Iris pigment epithelial cell (primary cell): ENCODE measurements around the gene SPTLC3.

Experiments
- DNase-seq: peaks from one replicate; pipeline ENCODE4 v3.0.0-alpha.2; 2011; ENCODE audit warnings: low read depth

SPTLC3 gene

DNA sequence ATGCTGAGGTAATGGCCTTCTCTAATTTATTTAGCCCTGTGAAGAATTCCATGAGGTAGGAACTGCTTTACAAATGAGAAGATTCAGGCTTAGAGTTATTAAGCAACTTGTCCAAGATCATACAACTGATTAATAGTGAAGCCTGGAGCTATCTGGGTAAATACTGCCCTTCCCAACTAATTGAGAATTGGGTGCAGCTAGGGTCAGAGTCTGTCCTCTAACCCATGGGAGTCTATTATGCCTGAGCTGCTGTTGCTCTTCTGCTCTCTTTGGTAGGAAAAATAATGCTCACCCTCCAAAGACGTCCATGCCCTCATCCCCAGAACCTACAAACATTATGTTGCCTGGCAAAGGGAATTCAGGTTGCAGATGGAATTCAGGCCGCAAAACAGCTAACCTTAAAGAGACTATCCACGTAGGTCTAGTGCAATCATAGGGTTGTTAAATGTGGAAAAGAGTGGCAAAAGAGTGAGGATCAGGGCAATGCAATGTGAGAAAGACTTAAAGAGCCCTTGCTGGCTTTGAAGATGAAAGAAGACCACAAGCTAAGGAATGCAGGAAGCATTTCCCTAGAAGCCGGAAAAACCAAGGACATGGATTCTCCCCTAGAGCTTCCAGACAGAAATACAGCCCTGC lies 90.1 kb downstream of the SPTLC3 start:
- DNase-seq: no peak

DNA sequence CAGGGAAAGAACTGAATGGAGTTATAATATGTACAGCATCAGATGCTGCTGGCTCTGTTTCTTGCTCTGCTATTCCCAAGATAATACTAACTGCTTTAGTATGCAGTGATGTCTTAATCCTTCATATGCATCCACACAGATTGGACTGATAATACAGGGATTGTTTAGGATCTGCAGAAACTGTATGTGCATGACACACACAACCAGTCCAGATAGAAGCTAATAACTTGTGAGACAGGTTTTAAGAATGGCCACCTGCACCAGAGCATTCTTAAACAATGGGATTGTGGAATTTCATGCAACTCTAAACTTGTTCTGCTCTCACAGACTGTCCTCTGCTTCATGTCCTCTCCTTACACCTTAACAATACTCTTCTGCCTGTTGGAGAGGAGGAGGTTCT lies 90.9 kb downstream of the SPTLC3 start:
- DNase-seq: no peak

DNA sequence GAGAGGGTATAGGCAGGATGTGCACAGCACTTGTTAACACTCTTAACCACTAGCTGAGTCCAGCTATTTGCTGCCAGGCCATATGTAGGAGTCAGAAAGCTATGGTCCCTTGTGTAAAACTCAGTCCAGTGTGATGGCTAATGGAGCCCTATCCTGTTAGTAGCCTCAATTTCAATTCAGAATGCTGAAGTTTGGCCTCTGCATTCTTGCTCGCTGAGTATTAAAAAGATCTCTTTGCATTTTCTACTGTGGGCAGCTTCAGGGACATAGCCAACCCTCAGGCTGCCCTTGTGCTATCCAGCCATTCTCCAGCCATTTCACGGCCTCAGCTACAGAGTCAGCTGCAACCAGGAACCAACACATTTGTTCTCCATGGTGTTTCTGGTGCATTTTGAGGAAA lies 92.5 kb downstream of the SPTLC3 start:
- DNase-seq: no peak

DNA sequence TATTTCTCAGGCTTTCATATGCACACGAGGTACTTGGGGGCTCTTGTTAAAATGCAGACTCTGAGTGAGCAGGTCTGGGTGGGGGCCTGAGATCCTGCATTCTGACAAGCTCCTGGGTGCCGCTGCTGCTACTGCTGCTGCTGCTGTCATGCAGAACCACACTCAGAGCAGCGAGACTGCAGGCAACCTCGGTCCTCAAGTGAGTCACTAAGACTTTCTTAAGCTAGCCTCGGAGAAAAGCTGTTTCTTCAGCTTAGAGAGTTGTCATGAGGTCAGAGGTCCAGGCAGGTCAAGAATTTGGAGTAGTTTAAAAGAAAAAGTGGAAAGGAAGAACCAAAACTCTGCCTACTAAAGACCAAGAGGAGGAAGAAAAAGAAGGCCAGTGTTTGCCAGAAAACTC lies 92.9 kb downstream of the SPTLC3 start:
- DNase-seq: peak; percentile 50

DNA sequence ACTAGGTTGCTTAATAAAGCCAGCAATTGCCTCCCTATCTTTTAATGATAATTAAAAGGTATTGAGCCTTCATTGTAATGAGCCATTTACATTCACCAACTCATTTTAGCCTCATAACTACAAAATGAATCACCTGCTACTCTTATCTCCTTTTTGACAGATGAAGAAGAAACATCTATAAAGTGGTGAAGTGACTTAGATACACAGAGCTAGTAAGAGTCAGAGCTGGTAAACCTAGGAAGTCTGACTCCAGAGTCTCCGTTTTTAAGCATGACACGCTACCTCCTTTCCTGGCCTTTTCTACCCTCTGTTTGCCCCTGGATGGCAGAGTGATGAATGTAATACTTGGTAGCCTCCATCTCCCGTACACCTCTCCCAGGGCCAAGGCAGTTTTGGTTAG lies 93.5 kb downstream of the SPTLC3 start:
- no peak for DNase-seq

DNA sequence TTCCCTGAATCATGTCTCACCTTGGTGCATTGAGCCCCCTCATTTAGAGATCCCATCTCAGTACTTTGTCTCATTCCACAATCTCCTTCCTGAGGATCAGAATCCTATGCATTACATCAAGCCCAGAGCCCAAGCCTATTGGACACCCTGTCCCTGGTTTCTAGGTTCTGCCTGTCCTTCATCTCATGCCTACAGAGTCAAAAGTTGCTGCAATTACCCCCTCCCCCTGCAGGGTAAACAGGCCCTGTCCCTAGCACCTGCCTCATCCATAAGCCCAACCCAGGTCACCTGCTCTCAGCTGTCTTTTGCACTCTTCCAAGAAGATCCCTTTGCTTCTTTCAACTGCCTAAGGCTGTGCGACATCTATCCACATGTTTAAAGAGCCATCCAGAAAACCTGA lies 93.9 kb downstream of the SPTLC3 start:
- DNase-seq: no peak

DNA sequence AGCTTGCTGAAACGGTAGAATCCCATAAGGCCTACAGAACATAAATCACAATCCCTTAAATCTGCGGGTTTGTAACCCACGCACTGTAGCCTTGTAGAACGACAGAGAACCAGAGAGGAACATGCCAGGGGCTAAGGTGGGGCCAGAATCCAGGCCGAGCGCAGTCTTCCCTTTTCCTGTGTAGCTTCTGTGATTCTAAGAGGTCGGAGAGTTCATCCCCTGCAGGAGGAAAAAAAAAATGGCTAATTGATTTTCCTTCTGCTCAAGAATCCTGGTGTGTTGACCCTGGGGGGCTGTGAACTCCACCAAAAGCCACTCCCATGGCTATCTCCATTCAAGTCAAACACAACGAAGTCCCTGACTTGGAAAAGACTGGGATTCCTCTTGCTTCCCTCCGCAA lies 96.3 kb downstream of the SPTLC3 start:
- no peak for DNase-seq

DNA sequence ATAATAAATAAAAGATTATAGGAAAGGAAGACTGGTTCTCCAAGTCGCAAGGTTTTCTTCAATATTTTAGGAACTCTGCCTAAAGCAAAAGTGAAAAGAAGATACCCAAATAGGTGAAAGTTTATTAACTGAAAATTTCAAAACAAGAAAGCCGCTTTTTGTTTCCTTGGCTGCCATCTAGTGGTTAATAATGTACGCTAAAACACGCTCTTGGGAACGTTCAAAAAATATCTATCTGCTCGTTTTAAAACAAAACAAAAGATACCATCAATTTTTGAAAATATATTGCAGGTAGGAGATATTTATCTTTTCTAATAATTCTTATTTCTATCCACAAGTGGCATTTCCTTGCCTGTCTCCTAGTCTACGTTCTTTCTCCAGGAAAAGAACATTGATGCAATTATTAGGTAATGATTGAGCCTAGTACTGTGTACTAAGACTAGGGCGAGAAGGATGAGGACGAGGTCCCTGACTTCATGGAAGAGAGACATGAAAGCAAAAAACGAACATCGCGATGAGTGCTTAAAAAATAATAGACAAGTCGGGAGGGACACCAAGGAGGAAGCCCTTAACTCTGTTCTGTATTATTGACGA lies 97.2 kb downstream of the SPTLC3 start:
- peak; percentile 36 for DNase-seq

DNA sequence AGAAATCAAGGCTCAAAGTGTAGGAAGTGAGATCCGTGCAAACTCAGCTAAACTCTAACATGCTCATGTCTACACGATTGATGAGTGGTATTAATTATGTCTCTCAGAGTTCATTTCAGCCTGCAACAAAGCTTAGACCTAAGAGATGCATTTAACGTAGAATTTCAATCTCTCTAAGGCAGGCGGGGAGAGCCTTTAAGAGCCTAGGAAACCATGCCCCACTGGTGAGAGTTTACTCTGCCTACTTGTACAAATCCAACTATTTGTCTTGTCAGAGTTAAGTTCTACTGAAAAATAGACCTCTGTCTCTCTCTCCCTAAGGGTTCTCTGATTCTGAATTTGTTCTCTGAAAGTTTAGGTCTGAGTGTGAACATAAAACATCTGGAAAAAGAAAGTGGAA lies 100.9 kb downstream of the SPTLC3 start:
- no peak for DNase-seq

DNA sequence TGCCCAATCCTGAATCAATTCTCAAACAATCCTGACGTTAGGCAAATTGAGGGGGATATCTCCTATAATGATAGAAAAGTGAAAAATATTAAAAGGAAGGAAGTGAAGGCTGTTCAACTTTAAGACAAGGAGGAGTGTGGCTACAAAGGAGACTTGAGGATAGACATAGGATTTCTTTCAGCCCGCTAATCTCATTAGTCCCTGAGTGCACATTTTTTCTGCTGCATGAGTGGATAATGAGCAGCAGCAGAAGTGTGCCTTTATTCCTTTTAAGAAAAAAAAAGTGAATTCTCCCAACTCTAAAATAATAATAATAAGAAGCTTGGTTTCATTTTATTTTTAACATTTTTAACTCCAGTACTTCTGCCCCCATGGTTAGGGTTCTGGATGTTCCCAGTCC lies 102.0 kb downstream of the SPTLC3 start:
- no peak for DNase-seq

DNA sequence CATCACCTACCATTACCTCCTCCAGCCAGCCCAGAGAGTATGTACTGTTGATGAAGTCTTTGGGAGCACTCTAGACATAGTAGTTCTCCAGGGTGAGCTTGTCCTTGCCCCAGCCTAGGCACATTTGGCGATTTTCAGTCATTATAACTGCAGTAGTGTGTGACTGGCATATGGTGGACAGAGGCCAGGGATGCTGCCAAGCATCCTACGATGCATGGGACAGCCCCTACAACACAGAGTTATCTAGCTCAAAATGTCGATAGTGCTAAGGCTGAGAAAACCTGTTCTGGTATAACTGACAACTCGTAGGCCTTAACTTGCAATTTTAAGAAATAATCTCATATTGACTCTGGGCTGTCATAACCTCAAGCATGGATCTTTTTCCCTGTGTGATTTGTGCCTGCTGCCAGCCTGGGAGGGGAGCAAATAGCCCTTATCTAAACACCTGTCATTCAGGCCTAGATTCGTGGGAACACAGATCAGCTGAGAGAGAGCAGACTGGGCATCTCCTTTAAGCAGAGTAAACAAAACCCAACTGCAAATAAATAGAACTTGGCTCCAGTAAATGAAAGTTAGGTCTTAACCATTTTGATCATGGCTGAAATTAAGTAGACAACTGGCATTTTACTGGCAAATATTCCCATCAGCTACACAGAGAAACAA lies 102.6 kb downstream of the SPTLC3 start:
- no peak for DNase-seq

DNA sequence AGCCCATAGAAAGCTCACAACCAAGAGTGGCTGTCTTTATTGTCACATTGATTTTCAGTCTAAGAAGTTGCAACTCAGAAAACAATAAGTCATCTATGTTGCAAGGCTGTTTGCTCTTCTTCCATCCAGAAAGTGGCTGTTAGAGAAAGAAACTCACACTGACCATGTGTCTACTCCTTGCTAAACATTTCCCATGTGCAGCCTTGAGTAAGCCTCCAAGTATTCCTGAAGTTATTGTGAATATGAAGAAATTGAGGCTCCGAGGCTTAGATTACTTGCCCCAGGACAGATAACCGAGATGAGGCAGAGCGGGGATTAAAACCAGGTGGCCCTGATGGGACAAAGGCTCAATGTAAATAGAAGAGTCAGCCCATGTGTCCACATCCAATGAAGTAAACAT lies 105.0 kb downstream of the SPTLC3 start:
- no peak for DNase-seq

DNA sequence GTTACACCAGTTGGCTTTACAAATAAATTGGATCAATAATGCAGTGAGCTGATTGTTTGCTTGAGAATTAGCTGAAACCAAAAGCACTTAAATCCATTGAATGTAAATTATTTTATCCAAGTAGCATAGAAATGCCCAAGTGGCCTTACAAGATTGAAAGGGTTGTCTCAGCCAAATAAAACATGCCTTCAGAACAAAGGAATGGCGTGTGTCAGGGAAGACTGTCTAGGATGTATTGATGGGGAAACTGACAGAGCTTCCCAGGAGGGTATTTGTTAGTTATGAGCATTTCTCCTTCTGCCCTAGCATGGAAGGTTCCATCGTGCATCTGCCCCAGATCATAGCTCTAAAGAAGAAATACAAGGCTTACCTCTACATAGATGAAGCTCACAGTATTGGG lies 108.4 kb downstream of the SPTLC3 start:
- no peak for DNase-seq

DNA sequence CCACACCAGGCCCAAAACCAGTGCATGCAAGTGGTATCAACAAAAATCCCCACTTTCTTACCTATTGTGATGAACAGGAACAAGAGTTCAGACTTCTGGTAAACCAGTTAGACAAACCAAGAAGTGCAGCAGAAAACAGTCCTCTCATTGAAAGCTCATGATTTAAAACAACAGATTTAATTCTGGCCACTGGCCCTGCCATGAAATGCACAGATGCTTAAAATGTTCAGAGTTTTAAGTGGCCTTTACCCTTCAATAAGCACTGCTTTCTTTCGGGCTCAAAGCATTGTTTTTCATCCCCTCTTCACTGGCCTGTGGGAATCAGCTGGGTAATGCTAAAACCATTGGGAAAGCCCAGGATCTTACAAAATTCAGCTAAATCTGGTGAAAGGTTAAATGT lies 109.9 kb downstream of the SPTLC3 start:
- no peak for DNase-seq

DNA sequence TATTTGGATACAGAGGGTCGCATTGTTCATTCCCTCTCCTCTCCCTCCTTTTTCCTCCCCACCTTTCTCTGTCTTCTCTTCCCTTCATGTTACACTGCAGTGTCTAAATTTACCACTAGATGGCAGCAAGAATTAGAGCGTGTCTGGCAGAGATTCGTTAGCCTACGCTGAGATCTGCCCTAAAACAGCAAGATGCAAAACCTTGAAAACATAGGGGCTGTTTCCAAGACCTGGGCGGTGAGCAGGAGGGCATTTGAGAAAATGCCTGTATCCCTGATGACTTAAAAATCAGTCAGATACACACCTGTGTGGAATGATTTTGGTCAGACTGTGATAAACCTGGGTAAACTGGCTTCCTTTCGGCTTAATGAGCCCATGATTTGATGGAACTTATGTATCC lies 110.8 kb downstream of the SPTLC3 start:
- peak; percentile 61 for DNase-seq

DNA sequence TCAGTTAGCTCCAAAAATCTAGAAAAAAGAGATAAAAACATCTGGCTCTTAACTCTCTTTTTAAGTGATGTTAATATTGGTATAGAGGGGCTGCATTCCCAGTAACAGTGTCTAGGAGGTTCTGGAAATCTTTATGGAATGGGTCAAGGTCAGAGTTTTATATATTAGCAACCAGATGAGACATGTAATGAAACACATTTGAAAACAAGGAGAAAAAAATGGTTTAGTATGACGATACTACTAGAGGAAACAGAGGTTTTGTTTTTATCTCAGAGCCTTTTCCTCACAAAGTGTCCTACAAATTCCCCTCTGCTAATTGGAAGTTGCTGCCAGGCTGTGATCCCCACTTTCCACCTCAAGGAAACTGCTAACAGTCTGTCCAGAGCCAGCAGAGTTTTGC lies 111.7 kb downstream of the SPTLC3 start:
- no peak for DNase-seq

DNA sequence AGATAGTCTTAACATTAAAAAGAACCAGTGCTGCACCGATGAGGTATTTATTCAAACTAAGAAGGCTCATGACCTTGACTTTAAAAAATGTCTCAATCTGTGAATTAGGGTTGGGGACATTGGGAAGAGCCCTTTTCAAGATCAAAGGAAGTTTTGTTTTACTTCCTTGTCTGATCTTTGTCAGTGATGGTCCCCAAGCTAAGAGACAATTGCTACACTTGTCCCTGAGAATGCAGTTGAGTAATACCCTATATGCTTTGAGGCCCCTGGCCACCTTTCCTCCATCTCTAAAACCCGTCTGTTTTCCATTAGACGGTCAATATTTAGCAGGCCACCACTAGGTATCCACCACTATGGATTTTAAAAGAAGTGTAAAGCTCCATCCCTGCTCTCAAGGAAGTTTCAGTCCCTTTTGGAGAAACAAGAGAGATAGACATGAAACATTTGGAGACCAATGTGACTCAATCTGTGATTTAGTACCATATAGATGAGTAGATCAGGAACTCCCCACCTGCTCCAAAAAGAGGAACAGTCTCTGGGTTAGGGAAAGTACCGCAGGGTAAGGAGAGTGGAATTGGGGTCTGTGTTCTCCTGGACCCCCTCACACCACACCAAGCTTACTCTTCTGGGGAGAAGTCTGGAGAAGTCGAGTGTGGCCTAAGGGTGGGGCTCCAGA lies 113.2 kb downstream of the SPTLC3 start:
- DNase-seq: no peak

DNA sequence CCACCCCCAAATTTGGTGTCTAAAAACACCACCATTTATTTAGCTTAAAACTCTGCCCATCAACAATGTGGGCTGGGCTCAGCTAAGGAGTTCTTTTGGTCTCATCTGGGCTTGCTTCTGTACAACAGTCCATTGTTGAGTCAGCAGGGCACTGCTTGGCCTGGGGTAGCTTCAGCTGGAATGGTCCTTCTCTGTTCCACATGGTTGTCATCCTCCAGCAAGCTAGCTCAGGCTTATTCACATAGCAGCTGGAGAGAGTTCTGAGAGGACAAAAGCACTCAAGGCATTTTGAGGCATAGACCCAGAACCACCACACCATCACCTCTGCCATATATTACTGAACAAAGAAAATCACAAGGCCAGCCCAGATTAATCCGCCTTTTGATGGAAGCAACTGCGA lies 116.7 kb downstream of the SPTLC3 start:
- no peak for DNase-seq

DNA sequence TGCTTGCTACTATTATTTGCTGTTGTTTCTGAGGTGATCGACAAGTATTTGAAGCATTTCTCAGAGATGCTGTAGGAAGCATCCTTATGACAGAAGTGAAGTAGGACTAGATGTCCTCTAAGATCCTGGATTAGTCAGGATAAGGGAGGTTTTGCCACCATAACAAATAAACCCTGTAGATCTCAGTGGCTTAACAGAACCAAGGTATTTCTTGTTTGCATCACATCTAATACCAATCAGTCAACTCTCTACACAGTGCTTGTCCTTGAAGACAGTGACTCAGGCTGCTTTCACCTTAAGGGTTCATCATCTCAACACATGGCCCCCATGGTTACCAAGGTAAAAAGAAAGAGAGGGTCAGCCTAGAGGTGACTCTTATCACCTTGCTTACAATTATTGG lies 119.4 kb downstream of the SPTLC3 start:
- no peak for DNase-seq

DNA sequence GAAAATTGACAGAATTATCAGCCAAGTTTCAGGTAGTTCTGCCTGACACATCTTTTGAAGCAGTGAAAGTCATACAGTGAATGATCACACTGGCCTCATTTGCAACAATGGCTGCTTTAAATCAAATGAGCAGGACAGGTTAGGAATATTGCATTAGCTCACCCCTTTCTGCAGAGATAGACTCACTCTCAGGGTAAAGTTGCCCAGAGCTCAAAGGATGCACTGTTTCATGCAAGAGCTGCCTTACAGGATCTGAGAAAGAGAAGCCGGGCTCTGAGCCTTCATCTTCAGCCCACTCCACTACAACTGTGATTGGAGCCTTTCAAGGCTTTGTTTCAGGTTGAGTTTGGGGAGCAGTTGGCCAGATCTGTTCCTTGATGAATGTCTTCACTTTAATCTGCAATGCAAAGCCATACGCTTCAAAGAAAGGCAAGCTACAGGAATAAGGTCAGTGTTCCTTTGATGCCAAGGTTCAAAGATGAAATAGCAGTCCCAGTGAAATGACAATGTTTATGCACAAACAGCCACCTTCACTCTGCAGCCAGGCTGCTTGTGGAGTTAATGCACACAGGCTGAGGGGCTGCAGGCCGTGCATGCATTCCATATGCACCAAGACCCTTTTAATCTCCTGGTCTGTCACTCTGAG lies 121.4 kb downstream of the SPTLC3 start:
- DNase-seq: no peak

DNA sequence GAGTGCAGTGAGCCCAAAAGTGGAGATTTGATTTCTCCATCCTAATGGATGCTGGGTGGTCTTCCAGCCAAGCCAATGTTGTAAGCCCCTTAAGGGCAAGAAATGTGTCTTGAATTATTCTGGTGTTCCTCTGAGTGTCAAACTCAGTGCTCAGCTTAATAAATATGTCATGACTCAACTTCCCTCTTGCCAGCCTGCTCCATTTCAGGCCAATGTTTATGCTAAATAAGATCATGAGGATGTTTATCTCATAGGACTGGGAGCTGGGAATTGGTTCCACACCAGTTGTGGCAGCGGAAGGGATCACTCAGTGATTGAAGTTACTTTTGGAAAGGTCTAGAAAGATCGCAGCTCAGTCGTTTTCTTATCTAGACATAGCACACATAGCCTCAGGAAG lies 121.9 kb downstream of the SPTLC3 start:
- no peak for DNase-seq

DNA sequence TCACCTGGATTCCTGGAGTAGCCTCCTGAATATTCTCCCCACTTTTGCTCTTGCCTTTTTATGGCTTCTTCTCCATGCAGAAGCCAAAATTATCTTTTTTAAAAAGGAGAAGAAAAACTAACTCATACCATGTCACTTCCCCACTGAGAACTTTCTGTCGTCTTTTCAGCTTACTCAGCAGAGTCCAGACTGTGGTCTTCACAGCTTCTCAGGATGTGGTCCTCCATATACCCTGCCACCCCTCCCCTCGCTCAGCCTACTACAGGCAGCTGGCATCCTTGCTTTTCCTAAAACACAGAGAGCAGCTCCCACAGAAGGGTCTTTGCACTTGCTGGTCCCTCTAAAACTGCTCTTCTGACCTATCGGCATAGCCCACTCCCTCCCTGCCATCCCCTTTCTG lies 122.9 kb downstream of the SPTLC3 start:
- DNase-seq: no peak
